ENCODE data around the gene EML6.
"Not testable (repeated sequence)": the region's sequence is repeated elsewhere in the genome, so short reads cannot be mapped to it uniquely, and the experiment has no call there.

The EML6 gene

GRCh38 chr2:54808661-54809060, 85.2 kb downstream of the EML6 start:
- no peak for DNase-seq

DNA sequence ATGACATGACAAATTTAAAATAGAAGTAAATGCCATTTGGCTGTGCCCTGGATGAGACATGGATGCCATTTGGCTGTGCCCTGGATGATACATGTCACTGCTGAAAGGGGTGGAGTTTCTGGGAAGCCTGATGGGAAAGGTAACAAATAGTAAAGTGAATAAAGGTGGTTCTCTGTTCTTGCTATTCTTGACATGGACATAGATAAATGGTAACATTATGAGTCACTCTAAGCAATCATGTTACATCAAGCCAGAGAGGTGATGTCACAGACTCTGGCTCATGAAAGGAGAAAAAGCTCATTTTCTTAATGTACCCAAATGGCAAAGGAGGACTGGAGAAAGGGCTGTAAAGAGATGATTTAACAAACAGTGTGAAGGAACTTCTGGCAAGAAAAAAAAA, 86.4 kb downstream of the EML6 start:
- DNase-seq = no peak

DNA sequence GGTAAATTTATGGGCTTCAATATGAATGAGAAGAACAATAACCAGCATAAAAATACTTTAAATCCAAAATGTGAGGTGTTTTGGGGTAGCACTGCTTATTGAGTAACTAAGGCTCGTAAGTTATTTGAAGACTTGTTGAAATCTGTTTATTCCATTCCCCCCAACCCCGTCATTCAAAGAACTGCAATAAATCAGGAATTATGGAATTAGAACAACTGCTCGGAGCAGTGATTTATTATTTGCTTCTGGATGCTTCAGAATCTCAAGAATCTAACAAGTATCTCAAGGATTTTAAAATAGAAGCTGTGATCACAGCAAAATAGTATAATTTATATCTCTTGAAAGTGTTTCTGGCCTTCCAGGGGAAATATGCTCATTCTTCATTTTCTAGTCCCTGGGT, 86.8 kb downstream of the EML6 start:
- no peak for DNase-seq

GRCh38 chr2:54813584-54813983, 90.1 kb downstream of the EML6 start:
- DNase-seq = no peak

DNA sequence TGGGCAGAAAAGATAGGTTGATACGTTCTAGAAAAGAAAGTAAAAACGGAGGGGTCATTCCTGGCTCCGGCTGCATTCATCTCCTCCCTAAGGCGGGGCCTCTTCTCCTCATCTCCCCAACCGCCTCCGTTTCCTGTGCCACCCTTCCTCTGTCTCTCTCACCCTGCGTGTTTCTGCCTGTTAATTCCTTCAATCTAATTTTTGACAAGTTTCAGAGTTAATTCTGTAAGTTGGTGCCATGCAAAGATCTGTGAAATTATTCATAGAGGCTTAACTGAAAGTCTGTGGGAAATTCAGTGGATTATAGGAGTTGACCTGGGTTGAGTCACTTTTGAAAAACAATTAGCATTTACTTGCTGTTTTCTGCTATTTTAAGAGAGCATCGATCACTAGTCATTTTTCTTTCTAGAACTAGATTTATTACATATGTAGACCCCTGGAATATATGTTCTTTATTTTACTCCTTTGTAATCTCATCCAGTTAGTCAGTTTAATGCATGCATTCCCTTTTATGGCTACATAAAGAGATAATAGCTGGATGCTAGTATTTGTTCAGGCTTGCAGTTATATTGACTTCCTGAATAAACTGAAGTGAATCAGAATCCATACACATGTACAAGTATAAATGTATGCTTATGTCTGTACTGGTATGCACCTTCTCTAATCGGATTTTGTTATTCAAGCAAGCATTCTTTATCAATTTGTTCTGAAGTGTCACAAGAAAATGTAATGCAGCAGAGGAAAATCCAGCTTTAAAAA, 91.1 kb downstream of the EML6 start:
- no peak for DNase-seq

DNA sequence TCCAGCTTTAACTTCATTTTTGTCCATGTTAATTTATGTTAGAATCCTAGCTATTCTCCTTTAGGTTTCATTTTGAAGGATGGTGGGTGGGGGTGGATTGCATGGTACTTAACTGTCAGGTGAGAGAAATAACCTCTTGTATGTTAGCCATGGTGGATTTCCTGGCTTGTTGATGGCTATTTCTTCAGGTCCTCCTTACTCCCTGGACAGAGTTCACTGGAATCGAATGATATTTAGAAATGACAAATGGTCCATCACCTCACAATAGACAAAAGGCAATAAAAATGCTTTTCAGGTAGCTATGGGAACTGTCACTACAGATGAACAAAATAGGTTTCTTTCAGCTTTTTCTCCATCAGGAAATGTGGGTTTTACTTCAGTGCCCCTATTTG, 91.7 kb downstream of the EML6 start:
- no peak for DNase-seq

GRCh38 chr2:54818226-54818625, 94.8 kb downstream of the EML6 start:
- no peak for DNase-seq

GRCh38 chr2:54820558-54820957, 97.1 kb downstream of the EML6 start:
- no peak for DNase-seq

- DNase-seq = no peak
These were observed 101.1 kb downstream of the EML6 start for GRCh38 chr2:54824567-54824966.

- DNase-seq = no peak
These were observed 107.1 kb downstream of the EML6 start for GRCh38 chr2:54830546-54830945.

- DNase-seq = no peak
These were observed 108.0 kb downstream of the EML6 start for GRCh38 chr2:54831480-54831879.

DNA sequence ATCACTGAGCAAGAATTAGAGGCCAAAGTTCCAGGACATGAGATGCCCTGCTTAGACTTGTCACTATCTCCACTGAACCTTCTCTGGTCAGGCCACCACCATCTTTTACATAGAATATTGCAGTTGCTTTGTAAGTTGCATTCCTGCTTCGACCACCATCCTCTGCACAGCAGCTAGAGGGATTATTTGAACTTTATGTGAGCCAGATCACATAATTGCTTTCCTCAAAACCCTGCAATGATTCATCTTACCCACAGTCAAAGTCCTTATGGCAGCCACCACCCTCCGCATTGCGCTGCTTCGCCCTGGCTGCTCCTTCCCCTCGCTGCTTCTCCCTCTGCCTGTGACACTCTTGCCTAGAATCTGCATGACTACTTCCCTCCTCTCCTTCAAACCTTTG, 111.3 kb downstream of the EML6 start:
- no peak for DNase-seq

DNA sequence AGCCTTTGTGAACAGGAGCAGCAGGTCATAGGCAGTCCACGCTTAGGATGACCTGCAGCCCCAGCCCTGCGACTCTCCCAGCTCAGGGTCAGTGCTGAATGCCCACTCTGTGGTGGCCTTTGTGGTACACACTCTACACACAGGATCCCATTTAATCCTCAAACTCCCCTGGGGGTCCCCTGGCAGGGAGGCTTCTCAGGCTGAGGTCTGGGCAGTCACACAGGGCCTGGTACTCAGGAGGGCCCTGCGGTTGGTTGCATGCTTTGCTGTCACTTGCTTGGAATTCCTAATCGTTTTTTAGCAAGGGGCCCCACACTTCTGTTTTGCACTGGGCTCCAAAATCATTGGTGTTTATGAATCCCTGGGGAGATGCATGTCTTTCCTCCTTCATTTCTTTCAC, 113.0 kb downstream of the EML6 start:
- DNase-seq = no peak

GRCh38 chr2:54838585-54839035, 115.1 kb downstream of the EML6 start:
- peak; percentile 43 to 51 for DNase-seq

DNA sequence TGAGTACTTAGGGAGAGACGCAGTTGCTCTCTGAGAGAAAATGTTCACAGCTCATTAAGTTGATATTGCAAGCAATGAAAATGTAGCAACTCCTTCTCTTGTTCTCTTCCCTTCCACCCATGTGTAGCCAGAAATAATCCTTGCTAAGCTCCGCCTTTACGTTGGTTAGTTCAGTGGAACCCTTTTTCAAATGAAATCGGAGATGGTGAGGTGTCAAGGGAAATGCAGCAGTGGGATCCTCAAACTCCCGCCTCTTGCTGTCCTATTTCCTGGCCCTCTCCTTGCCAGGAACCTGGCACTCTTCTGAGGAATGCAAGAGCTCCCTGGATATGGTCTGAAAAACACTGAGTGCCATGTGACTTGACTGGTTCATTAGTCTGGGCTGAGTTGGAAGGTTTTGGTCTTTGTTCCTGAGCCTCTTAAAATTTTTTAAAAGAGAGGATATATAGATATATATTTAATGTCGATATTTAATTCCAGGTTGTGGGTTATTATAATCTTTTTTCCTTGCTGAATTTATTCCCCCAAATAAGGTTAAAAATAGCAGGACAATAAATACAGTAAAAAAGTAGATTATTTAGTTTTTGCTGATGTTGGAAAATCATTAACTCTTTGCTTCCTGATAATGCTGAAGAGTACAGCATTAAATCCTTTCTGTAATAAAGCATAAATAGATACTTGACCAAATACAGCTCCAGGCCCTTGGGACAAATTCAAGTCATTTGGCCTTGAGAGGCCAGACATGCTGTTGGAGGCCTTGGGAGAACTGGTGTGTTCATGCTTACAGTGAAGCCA, 116.2 kb downstream of the EML6 start:
- DNase-seq = no peak

DNA sequence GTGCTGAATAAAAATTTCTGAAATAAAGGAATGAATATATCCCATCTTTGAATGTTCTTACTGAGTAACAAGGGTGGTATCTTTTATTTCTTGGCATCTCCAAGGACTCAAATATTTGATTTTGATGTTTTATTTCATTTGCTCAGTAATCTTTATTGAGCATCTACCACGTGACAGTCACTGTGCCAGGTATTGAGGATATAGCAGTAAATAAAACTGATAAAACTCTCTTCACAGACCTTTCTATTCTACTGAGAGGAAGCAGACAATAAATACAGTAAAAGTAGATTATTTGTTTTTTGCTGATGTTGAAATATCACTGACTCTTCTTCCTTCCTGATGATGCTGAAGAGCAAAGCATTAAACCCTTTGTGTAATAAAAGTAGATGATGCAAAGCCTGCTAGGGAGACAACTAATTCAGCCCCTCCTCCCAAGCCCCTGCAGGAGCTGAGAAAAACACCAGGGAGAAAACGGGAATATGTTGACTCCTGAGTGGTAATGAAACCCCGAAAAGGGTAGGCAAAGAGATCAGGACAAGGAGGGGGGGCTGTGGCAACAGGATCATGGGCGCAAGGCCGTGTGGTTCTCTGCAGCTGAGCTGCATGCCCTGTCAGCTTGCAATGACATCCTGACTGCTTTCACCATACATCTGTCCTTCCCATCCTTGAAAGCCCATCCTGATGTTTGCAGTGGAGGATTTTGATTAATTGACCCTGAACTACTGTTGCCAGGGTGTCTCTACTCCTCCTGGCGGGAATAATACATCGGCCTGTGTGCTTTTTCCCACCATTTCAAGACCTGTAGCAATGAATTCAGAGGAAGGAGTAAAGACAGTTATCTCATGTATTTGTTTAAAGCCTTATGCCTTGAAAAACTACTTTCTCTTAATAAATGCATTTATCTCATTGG, 117.4 kb downstream of the EML6 start:
- no peak for DNase-seq

- DNase-seq = not testable (repeated sequence)
These were observed 118.0 kb downstream of the EML6 start for GRCh38 chr2:54841500-54841899.

GRCh38 chr2:54845094-54845493, 121.6 kb downstream of the EML6 start:
- DNase-seq = no peak

- DNase-seq = no peak
These were observed 122.1 kb downstream of the EML6 start for GRCh38 chr2:54845514-54845913.

DNA sequence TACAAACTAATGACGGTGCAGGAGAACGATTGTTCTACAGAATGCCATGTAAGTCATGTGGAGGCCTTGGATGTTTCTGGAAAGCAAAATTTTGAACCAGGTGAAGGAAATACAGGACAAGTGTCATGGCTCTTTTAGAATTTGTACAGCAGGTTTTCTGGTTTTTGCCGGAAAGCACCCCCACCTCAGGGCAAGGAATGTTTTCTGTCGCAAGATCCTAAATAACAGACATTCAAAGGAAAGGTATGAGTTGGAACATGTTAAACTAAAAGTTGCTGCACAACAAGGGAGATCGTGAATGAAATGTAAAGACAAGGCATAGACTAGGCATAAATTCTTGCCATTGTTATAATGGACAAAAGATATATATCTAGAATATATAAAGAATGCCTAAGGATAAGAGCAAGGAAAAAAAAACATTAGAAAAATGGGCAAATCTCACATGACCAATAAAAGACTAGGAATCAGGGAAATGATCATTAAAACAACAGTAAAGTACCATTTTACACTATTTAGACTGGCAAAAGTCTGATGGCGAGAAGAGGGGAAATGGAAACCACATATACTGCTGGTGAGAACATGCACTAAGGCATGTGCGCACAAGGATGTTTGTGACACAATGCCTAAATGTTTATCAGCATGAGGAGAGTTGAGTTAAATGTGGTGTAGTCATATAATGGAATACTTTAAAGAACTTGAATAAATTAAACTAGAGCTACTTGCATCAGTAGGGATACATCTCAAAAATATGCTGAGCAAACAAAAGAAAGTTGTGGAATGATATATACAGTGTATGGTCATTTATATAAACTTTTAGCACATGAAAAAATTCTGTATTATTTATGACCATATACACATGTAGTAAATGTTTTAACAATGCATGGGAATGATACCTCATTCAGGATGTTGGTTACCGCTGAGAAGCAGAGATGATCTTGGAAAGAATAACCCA, 127.0 kb downstream of the EML6 start:
- DNase-seq = no peak

- no peak for DNase-seq
These were observed 130.3 kb downstream of the EML6 start for GRCh38 chr2:54853616-54854310.

Data from hippocampal formation (tissue), 2 donors.